GM18867 (cell line): ENCODE data around the gene STYXL1.

Experiments used
- ATAC-seq: cut with Tn5 transposase; IDR thresholded peaks from one replicate; pipeline ENCODE4 v1.9.1; 2021; ENCODE audit warnings: mild to moderate bottlenecking, moderate library complexity; ENCODE audit not compliant: unreplicated experiment

STYXL1 gene

GRCh38 chr7:75981453-75982305 lies 66.1 kb downstream of the STYXL1 start:
- no peak for ATAC-seq

DNA sequence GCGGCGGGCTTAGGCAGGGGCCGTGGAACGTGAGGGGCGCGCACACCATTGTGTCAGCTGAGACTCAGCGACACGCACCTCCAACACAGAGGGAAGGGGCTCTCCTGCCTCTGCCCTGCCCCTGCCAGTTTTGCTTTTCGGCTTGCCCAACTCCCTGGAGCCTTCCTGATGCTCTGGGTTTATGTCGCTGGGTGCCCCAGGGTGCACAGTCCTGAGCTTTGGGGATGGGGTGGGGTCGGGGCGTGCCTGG lies 66.7 kb downstream of the STYXL1 start:
- no peak for ATAC-seq

DNA sequence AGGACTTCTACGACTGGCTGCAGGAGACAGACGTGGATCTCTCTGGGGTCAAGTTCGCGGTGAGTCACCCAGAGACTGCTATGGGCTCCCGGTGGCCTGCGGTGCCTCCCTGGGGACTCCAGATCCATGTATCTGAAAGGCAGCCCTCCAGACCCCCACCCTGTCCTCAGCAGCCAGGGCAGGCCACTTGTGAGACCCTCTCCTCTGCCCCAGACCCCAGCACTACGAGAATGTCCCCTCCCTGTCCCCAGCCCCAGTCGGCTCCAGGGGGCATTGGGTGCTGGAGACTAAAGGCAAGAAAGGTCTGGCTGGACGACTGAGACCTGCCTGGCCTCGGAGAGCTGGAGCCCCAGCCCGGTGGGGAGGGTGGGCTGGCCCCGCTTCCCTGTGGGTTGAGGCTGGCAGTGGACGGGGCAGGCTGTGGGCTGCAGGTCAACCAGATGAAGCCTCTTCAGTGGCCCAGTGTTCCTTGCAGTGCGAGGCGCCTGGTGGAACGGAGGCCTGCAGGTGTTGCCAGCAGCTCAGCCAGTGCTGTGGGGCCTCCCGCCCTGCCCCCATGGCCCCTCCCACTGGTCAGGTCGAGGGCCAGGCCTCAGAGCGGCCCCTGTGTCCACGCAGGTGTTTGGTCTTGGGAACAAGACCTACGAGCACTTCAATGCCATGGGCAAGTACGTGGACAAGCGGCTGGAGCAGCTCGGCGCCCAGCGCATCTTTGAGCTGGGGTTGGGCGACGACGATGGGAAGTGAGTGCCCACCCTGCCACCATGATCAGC lies 67.2 kb downstream of the STYXL1 start:
- no peak for ATAC-seq

DNA sequence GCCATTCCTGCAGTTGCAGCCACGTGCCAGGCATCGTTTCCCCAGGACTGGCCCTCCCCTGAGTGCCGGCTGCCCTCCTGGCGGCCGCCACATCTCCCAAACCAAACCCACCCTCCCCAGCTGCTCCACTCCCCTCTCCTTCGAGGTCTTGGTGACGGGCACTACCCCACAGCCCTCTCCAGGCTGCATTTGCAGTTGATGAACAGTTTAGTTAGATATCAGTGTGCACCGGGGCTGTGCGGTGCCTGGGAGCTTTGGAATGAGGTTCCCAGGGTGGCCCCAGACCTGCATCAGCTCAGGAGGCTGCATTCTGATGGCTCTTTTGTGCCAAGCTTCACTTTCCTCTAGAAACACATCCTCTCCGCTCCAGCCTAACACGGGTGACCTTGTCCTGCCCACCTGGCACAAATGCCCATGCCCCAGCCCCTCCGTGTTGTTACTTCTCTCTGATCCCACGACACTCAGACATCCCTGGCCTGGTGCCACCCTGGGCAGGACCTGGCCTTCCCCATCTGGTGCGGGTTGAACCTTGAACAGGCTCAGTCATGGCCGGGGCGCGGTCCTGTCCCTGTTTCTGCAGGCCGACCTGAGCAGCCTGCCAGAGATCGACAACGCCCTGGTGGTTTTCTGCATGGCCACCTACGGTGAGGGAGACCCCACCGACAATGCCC lies 67.9 kb downstream of the STYXL1 start:
- ATAC-seq = no peak

DNA sequence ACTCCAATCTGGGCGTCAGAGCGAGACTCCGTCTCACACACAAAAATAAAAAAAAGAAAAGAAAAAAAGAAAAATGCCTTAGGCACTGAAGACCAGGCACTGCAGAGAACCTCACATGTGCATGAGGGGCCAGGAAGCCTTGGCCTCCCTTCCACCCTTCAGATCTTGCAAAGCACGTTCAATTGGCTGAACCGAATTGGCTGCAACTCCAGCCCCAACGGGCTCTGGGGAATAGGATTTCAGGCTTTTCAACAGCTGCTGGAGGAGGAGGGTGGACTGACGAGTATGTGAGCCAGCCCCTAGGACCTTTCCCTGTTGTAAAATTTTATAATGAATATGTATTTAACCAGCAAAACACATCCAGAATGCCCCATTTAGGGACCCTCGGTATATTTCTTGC lies 70.1 kb downstream of the STYXL1 start:
- ATAC-seq = no peak

DNA sequence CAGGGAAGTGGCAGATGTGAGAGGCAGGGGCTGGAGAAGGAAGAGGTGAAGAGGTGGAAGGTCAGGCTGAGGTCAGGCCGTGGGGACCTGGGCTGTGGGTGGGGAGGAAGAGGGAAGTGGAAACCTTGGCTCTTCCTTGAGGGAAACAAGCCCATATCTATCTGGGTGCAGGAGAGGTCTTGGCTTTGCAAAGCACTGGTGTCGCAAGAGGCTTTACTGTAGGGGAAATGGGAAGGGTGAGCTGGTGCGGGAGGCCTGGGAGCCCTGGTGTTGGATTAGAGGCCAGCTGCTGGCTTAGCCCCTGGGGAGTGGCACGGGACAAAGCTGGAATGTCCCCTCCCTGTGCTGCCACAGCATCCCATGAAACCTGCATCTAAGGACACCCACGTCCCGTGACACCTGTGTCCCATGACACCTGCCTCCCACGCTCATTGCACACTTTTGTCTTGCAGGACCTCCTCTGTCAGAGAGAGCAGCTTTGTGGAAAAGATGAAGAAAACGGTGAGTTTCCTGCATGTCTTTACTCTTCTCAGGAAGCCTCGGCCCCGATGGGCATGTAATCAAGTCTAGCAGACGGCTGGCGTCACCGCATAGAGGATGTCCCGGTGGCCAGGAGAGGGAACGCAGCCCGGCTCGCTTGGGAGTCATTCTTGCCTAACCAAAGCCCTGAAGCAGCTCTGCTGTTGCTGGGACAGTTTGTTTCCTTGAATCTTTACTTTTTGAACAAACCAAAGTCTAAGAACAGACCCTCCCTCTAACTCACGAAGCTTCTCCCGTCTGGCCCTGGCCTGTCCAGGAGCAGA lies 75.6 kb downstream of the STYXL1 start:
- no peak for ATAC-seq

GRCh38 chr7:75971309-75971960 lies 76.4 kb downstream of the STYXL1 start:
- ATAC-seq = no peak

GRCh38 chr7:75969704-75970498 lies 77.9 kb downstream of the STYXL1 start:
- ATAC-seq = no peak

DNA sequence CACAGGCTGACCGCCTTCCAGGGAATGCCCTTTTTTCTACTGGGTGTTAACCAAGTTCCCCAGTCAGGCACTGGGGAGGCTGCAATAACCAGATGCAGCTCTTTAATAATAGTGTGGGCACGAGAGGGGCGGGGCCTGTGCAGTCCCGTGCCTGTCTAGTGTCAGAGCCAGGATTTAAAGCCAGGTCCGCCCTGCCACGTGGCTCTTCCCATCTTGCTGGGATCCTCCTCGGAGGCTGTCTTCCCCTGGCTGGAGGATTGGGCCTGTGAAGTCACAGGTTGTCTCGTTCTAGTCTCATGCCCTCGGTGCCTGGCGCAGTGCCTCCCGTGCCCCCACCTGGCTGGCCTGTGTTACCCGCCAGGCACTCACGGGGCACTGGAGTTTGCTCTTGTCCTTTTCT lies 78.6 kb downstream of the STYXL1 start:
- no peak for ATAC-seq

DNA sequence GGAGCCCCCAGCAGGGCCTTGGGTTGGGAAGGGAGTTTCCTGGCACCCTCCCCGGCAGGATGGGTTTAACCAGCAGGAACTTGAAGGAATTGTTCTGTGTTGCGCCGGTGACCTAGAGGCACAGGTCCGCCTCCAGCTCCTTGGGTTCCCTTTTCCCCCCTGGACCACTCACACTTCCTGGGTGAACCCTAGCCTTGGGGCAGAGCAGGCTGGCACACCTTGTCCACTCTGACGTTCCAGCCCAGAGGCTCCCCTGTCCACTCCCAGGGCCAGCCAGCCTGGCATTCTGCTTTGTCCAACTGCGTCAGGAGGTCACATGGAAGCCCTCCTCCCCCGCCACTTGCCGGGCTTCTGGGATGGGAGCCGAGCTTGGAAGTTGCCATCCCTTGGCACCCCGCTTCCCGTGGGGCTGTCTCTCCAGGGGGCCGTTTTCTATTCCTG lies 79.2 kb downstream of the STYXL1 start:
- no peak for ATAC-seq

DNA sequence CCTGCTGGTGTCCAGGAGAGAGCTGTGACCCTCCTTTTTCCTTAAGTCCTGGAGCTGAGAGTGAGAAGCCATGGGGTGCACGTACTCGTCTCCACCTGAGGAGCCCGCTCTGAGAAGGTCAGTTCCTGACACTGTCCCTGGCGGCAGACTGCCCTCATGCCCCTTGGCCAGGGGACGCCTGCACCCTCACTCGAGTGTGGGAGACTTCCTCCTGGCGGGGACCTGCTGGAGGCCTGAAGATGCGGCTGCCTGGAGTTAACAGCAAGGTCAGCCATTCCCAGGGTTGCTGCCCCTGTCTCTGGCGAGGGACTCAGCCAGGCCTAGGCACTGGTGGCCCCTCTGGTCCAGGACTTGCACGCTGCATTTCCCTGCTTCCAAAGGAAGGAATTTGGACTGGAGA lies 79.8 kb downstream of the STYXL1 start:
- no peak for ATAC-seq

DNA sequence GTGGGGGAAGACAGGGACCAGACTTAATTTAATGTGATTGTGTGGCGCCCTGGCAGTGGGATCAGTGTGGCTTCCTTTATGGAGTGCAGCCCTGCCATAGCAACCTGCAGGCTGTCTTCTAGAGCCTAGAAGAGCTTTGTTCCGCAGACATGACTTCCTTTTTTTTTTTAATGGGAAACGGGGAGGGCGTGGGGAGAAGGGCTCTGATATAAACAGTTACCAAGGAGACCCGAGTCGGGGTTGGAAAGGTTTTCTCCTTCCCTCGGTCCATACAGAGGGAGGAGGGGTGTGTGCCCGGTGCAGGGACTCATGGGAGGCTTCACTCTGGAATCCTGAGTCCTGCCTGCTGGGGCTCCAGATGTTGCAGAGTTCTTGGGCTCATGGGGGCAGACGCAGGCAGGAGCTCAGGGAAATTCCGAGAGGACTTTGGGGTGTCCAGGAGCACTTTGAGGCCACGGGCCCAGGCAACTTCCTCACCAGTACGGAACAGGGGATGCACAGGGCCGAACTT lies 80.3 kb downstream of the STYXL1 start:
- ATAC-seq = no peak

GRCh38 chr7:75967055-75967454 lies 80.7 kb downstream of the STYXL1 start:
- no peak for ATAC-seq

- no peak for ATAC-seq
These were observed 81.4 kb downstream of the STYXL1 start for GRCh38 chr7:75966190-75966961.

GRCh38 chr7:75965617-75966016 lies 82.2 kb downstream of the STYXL1 start:
- ATAC-seq = no peak

GRCh38 chr7:75963381-75963995 lies 84.3 kb downstream of the STYXL1 start:
- ATAC-seq = no peak

DNA sequence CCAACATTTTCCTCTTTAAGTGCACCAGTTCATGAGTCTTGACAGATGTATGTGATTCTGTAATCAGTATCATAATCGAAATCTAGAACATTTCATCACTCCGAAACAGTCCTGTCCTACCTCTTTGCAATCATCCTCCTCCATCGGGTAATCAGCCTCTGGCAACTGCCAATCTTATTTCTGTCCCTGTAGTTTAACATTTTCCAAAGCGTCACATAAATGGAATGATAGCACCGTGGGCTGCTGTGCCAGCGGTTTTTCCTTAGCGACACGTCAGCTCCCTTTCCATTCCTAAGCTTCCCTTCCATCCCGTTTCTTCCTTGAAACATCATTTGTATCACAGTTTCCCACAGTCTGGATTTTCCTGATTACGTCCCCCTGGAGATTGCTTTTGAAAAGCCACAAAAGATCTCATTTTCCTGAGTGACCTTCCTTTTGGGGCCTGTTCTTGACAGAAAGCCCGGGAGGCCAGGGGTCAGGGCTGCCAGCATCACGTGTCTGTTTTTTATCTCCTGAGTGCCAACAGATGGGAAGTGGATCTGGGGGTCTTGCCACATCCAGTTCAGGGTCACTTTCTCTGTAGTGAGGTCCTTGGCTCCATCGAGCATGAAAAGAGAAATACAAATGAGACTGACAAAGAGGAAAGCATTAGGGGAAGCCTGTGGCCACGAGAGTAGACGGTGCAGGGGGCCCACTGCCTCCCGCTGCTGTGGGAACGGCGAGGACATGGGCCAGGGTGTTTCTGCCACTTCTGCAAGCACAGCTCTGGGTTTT lies 85.0 kb downstream of the STYXL1 start:
- ATAC-seq = no peak

DNA sequence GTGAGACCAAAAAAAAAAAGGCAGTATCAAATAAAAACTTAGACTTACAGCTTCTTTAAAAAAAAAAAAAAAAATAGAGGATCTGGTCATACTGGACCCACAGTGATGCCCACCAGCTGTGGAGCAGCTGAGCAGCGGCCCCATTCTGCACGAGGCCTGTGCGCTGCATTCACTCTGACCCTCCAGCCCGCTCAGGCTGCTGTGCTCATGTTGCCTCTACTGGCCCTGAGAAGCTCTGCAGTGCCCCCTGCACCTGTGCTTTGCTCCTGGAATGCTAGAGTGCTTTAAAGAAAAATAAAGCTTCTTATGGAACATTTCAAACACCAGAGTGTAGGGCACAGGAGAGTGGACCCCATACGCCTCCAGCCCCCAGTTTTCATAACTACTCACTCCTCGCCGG lies 86.6 kb downstream of the STYXL1 start:
- ATAC-seq = no peak
